ENCODE results near the gene BBS12.
"Not testable (repeated sequence)": the region's sequence is repeated elsewhere in the genome, so short reads cannot be mapped to it uniquely, and the experiment has no call there.

DNA sequence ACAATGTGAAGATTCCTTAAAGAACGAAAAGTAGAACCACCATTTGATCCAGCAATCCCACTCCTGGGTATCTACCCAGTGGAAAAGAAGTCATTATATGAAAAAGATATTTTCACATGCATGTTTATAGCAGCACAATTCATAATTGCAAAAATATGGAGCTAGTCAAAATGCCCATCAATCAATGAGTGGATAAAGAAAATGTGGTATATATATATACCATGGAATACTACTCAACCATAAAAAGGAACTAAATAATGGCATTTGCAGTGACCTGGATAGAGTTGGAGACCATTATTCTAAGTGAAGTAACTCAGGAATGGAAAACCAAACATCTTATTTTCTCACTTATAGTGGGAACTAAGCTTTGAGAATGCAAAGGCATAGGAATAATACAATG is 54.4 kb downstream of the BBS12 start:
- TF ChIP-seq, protein P1, sequence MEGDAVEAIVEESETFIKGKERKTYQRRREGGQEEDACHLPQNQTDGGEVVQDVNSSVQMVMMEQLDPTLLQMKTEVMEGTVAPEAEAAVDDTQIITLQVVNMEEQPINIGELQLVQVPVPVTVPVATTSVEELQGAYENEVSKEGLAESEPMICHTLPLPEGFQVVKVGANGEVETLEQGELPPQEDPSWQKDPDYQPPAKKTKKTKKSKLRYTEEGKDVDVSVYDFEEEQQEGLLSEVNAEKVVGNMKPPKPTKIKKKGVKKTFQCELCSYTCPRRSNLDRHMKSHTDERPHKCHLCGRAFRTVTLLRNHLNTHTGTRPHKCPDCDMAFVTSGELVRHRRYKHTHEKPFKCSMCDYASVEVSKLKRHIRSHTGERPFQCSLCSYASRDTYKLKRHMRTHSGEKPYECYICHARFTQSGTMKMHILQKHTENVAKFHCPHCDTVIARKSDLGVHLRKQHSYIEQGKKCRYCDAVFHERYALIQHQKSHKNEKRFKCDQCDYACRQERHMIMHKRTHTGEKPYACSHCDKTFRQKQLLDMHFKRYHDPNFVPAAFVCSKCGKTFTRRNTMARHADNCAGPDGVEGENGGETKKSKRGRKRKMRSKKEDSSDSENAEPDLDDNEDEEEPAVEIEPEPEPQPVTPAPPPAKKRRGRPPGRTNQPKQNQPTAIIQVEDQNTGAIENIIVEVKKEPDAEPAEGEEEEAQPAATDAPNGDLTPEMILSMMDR (IDR thresholded peaks at IDR 0.05), result not testable (repeated sequence)
- TF ChIP-seq POLR2A (IDR thresholded peaks at IDR 0.05; ENCODE audit: low read depth); POLR2AphosphoS5 (IDR thresholded peaks at IDR 0.05); EP300 (IDR thresholded peaks at IDR 0.05): not testable (repeated sequence)

All from esophagus muscularis mucosa (tissue), 4 donors.